GM13977 (cell line): ENCODE data around the gene PPCS.
"Not testable (repeated sequence)": the region's sequence is repeated elsewhere in the genome, so short reads cannot be mapped to it uniquely, and the experiment has no call there.

Source experiments
- DNase-seq: peaks from one replicate; pipeline ENCODE4 v3.0.0; 2012; ENCODE audit warnings: low spot score
- CTCF ChIP-seq: IDR thresholded peaks from 2 replicates; pipeline ENCODE4 v1.5.1; 2012; ENCODE audit warnings: mild to moderate bottlenecking, control low read depth; ENCODE audit not compliant: insufficient read depth; ENCODE audit errors: extremely low read depth, missing control alignments
- in situ Hi-C: fragments of 300-500 bp; cut with MboI; formaldehyde crosslinking; loops from one replicate; pipeline ENCODE4 v1.12.0; 2022; ENCODE audit warnings: low sequenced_read_pairs, low pct_unique_long_range_greater_than_20kb, mixed read lengths, inconsistent platforms; ENCODE audit not compliant: unreplicated experiment

The PPCS gene

GRCh38 chr1:42462828-42463763, 6.8 kb downstream of the PPCS start, which contains the start of gene CCDC30:
CCDC30 (plus strand) TSS chr1:42463286; CDS start chr1:42480552, 17,266 bp downstream.
- peak; percentile 96 for DNase-seq
- no peak for TF ChIP-seq CTCF
- in situ Hi-C loops, result no loop called here

- no peak for TF ChIP-seq CTCF
- in situ Hi-C loops, result no loop called here
- DNase-seq, result no peak
Measured at GRCh38 chr1:42463921-42464320, 7.6 kb downstream of the PPCS start.

- in situ Hi-C loops, result no loop called here
- DNase-seq, result no peak
- no peak for TF ChIP-seq CTCF
Measured at GRCh38 chr1:42466030-42466429, 9.7 kb downstream of the PPCS start.

- DNase-seq, result peak; percentile 39
- in situ Hi-C loops, result no loop called here
- TF ChIP-seq CTCF, result no peak
Measured at GRCh38 chr1:42469727-42470126, 13.4 kb downstream of the PPCS start.

- in situ Hi-C loops, result no loop called here
- no peak for TF ChIP-seq CTCF
- DNase-seq, result no peak
Measured at GRCh38 chr1:42476605-42477004, 20.3 kb downstream of the PPCS start.

GRCh38 chr1:42477354-42477753, 21.0 kb downstream of the PPCS start:
- in situ Hi-C loops, DNase-seq: not testable (repeated sequence)

GRCh38 chr1:42477775-42478174, 21.4 kb downstream of the PPCS start:
- no peak for DNase-seq
- in situ Hi-C loops, result no loop called here
- TF ChIP-seq CTCF, result no peak
